ENCODE measurements around the gene CDCP1.

CDCP1 gene, protein sequence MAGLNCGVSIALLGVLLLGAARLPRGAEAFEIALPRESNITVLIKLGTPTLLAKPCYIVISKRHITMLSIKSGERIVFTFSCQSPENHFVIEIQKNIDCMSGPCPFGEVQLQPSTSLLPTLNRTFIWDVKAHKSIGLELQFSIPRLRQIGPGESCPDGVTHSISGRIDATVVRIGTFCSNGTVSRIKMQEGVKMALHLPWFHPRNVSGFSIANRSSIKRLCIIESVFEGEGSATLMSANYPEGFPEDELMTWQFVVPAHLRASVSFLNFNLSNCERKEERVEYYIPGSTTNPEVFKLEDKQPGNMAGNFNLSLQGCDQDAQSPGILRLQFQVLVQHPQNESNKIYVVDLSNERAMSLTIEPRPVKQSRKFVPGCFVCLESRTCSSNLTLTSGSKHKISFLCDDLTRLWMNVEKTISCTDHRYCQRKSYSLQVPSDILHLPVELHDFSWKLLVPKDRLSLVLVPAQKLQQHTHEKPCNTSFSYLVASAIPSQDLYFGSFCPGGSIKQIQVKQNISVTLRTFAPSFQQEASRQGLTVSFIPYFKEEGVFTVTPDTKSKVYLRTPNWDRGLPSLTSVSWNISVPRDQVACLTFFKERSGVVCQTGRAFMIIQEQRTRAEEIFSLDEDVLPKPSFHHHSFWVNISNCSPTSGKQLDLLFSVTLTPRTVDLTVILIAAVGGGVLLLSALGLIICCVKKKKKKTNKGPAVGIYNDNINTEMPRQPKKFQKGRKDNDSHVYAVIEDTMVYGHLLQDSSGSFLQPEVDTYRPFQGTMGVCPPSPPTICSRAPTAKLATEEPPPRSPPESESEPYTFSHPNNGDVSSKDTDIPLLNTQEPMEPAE

DNA sequence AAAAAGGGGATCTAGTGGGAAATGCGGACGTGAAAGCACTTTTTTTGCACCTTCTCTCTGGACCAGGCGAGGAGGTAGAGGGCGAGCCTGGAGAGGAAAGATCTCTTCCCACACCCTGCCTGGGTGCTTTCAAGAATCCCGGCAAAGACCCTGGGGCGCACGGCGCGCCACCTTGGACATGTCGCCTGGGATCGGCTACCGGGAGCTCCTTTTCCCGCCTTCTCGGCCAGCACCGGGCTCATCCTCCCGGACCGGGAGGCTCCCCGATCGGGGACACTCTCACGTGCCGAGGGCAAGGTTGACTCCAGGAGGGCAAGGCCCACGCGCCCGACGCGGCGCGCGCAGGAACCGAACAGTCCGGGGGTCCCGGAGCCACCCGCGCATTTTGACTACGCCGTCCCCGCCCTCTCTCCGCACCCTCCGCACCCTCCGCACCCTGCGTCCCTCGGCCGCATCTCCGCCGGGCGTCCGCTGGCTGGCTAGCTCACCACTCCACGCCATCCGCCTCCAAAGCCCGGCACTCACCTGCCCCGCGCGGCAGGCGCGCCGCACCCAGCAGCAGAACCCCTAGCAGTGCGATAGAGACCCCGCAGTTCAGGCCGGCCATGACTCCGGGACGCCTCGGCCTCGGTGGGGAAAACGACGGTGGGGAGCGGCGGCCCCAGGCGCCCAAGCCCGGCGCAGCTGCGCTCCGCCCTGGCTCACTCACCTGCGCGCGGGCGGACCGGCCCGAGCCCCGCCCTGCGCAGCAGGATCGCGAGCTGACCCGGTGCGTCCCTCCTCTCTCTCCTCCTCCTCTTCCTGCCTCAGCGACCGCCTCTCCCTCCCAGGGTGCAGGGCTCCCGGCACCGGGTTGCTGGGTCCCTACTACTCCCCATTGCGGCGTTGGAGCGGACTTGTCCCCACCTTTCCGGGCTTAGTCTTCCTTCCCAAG, at the start of gene CDCP1:
Gene CDCP1 (minus strand): TSS at position 698 of the 934 bp plus-strand sequence. CDS start 91 bp downstream, at position 607.
- no peak for DNase-seq

- DNase-seq, result no peak
Observed at GRCh38 chr3:45194791-45195190, 48.6 kb upstream of the CDCP1 start.

GRCh38 chr3:45191924-45192417, 45.8 kb upstream of the CDCP1 start:
- DNase-seq, result no peak

GRCh38 chr3:45191424-45191823, 45.2 kb upstream of the CDCP1 start:
- DNase-seq, result no peak

- no peak for DNase-seq
Observed at GRCh38 chr3:45188719-45189659, 42.8 kb upstream of the CDCP1 start.

GRCh38 chr3:45187694-45188141, 41.5 kb upstream of the CDCP1 start:
- no peak for DNase-seq

GRCh38 chr3:45186871-45187270, 40.7 kb upstream of the CDCP1 start:
- no peak for DNase-seq

GRCh38 chr3:45185461-45185860, 39.3 kb upstream of the CDCP1 start:
- DNase-seq, result no peak

DNA sequence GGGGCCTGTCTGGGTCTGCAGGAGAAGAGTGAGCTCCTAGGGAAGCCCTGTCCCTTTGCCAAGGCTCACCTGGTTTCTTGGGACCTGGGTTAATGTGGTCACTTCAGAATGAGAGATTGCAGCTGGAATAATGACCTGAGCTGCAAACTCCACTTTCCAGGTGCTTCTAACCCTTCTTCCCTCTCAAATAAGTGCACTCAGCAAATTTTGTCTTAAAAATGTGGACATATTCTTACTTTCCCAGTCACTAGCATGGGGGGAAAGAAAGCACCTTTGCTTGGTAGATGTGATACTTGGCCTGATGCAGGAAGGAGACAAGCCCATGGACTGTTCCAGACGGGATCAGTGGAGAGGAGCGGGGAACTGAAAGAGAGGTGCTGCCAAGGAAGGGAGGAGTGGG, 38.9 kb upstream of the CDCP1 start:
- no peak for DNase-seq

GRCh38 chr3:45183872-45184262, 37.7 kb upstream of the CDCP1 start:
- no peak for DNase-seq

DNA sequence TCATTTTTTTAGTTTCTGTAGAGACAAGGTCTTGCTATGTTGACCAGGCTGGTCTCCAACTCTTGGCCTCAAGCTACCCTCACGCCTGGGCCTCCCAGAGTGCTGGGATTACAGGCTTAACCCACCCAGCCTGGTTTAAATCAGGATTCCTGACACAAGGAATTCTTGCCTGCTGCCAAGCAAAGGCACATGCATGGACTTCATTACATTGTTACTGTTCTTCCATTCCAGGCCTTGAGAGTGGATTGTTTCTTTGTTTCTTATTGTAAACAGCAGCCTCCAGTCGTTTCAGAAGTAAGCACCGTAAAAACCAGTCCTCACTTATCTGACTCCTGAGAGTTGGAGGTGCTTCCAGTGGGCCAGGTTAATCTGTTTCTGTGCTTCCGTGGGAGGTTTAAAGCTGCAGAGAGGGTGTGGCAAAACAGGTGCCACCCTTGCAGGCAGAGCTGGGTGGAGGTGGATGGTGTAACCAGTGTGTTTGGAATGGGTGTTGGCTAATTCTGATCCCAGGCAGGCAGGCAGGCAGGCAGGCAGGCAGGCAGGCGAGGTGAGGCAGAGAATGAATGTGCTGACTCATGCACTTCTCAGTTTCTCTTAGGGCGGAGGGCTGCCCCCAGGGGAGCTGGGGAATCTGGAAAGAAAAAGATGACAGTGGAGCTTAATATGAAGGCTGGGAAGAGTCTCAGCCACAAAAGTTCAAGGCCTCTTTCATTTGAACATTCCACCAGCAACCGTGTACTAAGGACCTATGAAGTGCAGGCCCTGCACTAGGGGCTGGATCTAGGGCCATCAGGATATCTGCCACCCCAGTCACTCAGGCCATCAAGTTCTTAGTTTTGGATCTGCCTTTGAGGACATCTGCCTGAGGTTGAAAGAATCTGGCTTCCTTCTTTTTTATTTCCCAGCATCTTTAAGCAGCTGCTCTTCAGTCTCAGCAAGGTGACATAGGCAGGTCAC, 37.0 kb upstream of the CDCP1 start:
- no peak for DNase-seq

GRCh38 chr3:45181496-45181895, 35.3 kb upstream of the CDCP1 start:
- no peak for DNase-seq

DNA sequence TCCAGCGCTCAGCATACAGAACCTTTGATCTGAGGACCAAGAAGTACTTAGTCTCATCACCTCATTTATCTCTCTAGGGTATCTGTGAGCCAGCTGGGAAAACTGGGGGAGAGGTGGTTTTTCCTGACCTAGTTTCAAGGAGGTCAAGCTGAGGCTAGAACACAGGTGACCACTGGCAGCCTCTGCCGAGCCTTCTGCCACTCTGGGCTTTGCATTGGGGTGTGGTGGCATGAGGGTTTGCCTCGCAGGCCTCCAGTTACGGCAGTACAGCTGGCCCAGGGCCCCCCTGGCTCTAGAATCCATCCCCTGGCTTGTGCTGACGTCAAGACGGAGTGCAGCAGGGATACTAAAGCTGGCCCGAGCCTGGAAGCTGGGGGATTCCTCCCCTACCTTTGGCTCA, 34.7 kb upstream of the CDCP1 start:
- no peak for DNase-seq

DNA sequence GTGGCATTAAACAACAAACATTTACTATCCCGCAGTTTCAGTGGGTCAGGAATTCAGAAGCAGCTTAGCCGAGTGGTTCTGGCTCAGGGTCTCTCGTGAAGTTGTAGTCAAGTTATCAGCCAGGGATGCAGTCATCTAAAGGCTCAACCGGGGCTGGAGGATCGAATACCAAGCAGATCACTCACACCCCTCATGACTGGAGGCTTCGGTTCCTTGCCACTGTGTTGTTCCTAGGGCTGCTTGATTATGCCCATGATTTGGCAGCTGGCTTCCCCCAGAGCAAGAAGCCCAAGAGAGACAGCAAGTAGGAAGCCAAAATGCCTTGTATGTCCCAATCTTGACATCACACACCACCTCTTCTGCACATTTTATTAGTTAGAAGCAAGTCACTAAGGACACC, 33.9 kb upstream of the CDCP1 start:
- no peak for DNase-seq

- no peak for DNase-seq
Observed at GRCh38 chr3:45179163-45179562, 33.0 kb upstream of the CDCP1 start.

DNA sequence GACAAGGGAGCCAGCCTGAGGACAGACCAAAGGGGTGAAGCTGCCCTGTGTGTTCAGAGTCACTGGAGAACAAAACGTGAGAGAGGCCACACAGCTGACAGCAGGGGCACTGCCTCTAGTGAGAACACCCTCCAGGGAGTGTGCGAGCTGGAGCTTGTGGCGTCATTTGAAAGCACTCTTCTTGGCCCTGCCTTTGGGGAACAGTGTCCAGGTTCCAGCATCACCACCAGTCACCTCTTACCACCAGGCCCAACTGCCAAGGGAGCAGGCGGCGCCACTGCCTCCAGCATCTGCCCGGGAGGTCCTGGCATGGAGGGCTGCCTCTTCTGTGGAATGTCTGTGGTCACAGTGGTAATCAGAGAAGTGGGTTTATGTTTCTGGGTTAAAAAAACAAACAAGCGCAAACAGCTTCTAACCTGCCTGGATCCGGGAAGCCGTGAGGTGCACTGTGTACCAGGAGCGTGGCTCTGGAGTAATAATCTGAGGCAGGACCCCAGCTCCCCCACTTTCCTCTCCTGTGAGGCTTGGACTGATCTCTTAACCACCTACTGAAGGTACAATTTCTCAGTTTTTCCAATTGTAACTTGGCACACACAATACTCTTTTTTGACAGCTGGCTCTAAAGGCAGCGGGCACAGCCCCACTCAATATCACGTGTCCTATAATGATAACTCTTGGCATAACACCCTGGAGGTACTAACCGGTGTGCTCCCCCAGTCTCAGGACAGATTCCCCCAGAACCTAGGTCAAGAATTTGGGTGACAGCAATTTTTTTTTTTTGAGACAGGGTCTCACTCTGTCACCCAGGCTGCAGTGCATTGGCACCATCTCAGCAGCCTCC, 32.2 kb upstream of the CDCP1 start:
- no peak for DNase-seq

GRCh38 chr3:45176912-45177311, 30.7 kb upstream of the CDCP1 start:
- no peak for DNase-seq

- no peak for DNase-seq
Observed at GRCh38 chr3:45174234-45174633, 28.1 kb upstream of the CDCP1 start.

- no peak for DNase-seq
Observed at GRCh38 chr3:45173776-45174175, 27.6 kb upstream of the CDCP1 start.
